GM10248 (cell line): ENCODE measurements around the gene NTN1.

Experiments
- CTCF ChIA-PET: fragments of 300-600 bp; sonication (Branson Sonifier 250); formaldehyde crosslinking; extraction: SDS; loops from one replicate; lab custom pipeline; 2021; ENCODE audit warnings: antibody characterized with exemption; lab: Yijun Ruan, JAX
- POLR2A ChIA-PET: fragments of 350-650 bp; sonication (Branson Sonifier 250); formaldehyde crosslinking; extraction: SDS; loops from one replicate; lab custom pipeline; 2020; ENCODE audit warnings: antibody characterized with exemption; lab: Yijun Ruan, JAX
- DNase-seq: peaks from one replicate; pipeline ENCODE4 v3.0.0; 2012; ENCODE audit errors: extremely low spot score
- CTCF ChIP-seq: IDR thresholded peaks from 2 replicates; pipeline ENCODE4 v1.5.1; 2012; ENCODE audit warnings: mild to moderate bottlenecking, low read depth; ENCODE audit errors: extremely low read depth, missing control alignments, control extremely low read depth

The NTN1 gene

GRCh38 chr17:9009737-9010136 is 11.6 kb upstream of the NTN1 start:
- CTCF ChIA-PET = interaction anchor here (2.1 to 2.7 kb wide), 2 partner anchors 12 to 14 kb away, joined by 8 to 18 read pairs; no protein-coding TSS in a partner anchor
- POLR2A ChIA-PET = no interaction called here
- TF ChIP-seq CTCF = no peak
- no peak for DNase-seq

GRCh38 chr17:9011001-9011400 is 10.3 kb upstream of the NTN1 start:
- CTCF ChIA-PET = interaction anchor here (2.5 kb wide), 1 partner anchor 8 kb away, joined by 15 read pairs; no protein-coding TSS in a partner anchor
- DNase-seq = no peak
- no peak for TF ChIP-seq CTCF
- POLR2A ChIA-PET = no interaction called here

GRCh38 chr17:9016941-9017552 is 4.3 kb upstream of the NTN1 start:
- no peak for TF ChIP-seq CTCF
- POLR2A ChIA-PET = no interaction called here
- no peak for DNase-seq
- CTCF ChIA-PET = interaction anchor here (1.0 to 1.5 kb wide), 2 partner anchors 14 to 19 kb away, joined by 3 read pairs; no protein-coding TSS in a partner anchor

- ChIA-PET CTCF (interaction anchor here (1.3 to 4.1 kb wide), 3 partner anchors 12 to 21 kb away, joined by 3 to 24 read pairs (median 8); no protein-coding TSS in a partner anchor), POLR2A (no interaction called here)
- TF ChIP-seq CTCF = no peak
Observed at GRCh38 chr17:9018726-9019125, 2.6 kb upstream of the NTN1 start.

GRCh38 chr17:9020096-9020823 is 1.1 kb upstream of the NTN1 start:
- CTCF ChIA-PET = interaction anchor here (1.0 to 4.1 kb wide), 4 partner anchors 14 to 381 kb away, joined by 3 to 24 read pairs (median 6); no protein-coding TSS in a partner anchor
- no peak for TF ChIP-seq CTCF
- POLR2A ChIA-PET = no interaction called here
- DNase-seq = no peak

More at GRCh38 chr17:9018726-9019125, 2.6 kb upstream of the NTN1 start:
- no peak for DNase-seq

- TF ChIP-seq CTCF = no peak
- DNase-seq = no peak
- ChIA-PET POLR2A (no interaction called here), CTCF (interaction anchor here (4.1 kb wide), 1 partner anchor 23 kb away, joined by 24 read pairs; no protein-coding TSS in a partner anchor)
Observed at GRCh38 chr17:9020824-9021157, 519 bp upstream of the NTN1 start.
